Gastroesophageal sphincter (tissue), 4 donors: ENCODE measurements around the gene UBE2M. TPM values are rescaled to one million over a fixed set of nuclear protein-coding genes. Genes with fewer than 3 reads are reported as not detected.

Experiments used
- ATAC-seq: fragments of 150-250 bp; one replicate; pipeline ENCODE4 v1.9.1; 2016; ENCODE audit warnings: mild to moderate bottlenecking, moderate library complexity
- H3K27ac ChIP-seq, 4 donors: fragments of 200-600 bp; sonication (generic) in 3 of 4; 1 replicate in 3 of 4; 2 replicates in 1 of 4; pipeline ENCODE4 v1.5.1; 2016 to 2019
- H3K27me3 ChIP-seq: fragments of 200-600 bp; sonication (generic); one replicate; pipeline ENCODE4 v1.5.1; 2019
- H3K36me3 ChIP-seq, 2 donors: fragments of 200-600 bp; sonication (generic); one replicate each; pipeline ENCODE4 v1.5.1; 2019; ENCODE audit warnings: control low read depth in 1 of 2
- H3K4me1 ChIP-seq, 3 donors: fragments of 200-600 bp; sonication (generic); 1 replicate in 2 of 3; 2 replicates in 1 of 3; pipeline ENCODE4 v1.5.1; 2016 to 2019; ENCODE audit warnings: control low read depth in 2 of 3
- H3K4me3 ChIP-seq, 2 donors: fragments of 200-600 bp; sonication (generic); one replicate each; pipeline ENCODE4 v1.5.1; 2019; ENCODE audit warnings: mild to moderate bottlenecking in 1 of 2, moderate library complexity in 1 of 2
- H3K9me3 ChIP-seq, 3 donors: fragments of 200-600 bp; sonication (generic); one replicate each; pipeline ENCODE4 v1.5.1; 2017 to 2019; ENCODE audit warnings: control low read depth in 2 of 3
- CTCF ChIP-seq, 4 experiments: fragments of 200-600 bp in 2 of 4; fragments of 450-650 bp in 2 of 4; sonication (generic) in 1 of 4; IDR thresholded peaks; one replicate each; pipeline ENCODE4 v1.5.1; 2017 to 2019; ENCODE audit warnings: antibody characterized with exemption in 4 of 4, mild to moderate bottlenecking in 2 of 4, moderate library complexity in 2 of 4
- EP300 ChIP-seq: sonication (generic); formaldehyde crosslinking; IDR thresholded peaks from one replicate; pipeline ENCODE4 v1.6.1; 2017; ENCODE audit warnings: antibody characterized with exemption, mild to moderate bottlenecking
- POLR2A ChIP-seq, 2 donors: fragments of 450-650 bp; IDR thresholded peaks; one replicate each; pipeline ENCODE4 v1.6.1; 2017; ENCODE audit warnings: antibody characterized with exemption in 2 of 2, mild to moderate bottlenecking in 2 of 2, moderate library complexity in 1 of 2
- POLR2AphosphoS5 ChIP-seq: sonication (generic); formaldehyde crosslinking; IDR thresholded peaks from one replicate; pipeline ENCODE4 v1.6.1; 2017; ENCODE audit warnings: antibody characterized with exemption
- WGBS, 2 donors: methylation state at CpG; one replicate each; pipeline ENCODE4 v1.1.5; 2018; ENCODE audit warnings: low coverage in 1 of 2; 5-methylcytosine and 5-hydroxymethylcytosine counted together
- total RNA-seq, 4 donors: library from RNA; depleted of rRNA; stranded (reverse); fragments of >200 nt; gene quantifications; one replicate each; pipeline ENCODE4 v1.1.0, GENCODE V29; 2016

UBE2M gene
- total RNA-seq, 4 donors from 2014 or later = 28.1 to 43.6 (median 37.8) TPM

- peak; percentile 63 for TF ChIP-seq POLR2AphosphoS5
- TF ChIP-seq POLR2A (IDR thresholded peaks at IDR 0.05) = peak; percentile 18 to 26
- TF ChIP-seq CTCF (IDR thresholded peaks at IDR 0.05) = peak in 3 of 4 experiments; percentile 32 to 67 (median 54)
- no peak for TF ChIP-seq EP300
- Histone ChIP-seq H3K36me3 (peaks cover 0 to 34% of the 10 kb centered on the region in 2 donors), H3K4me3 (peak within 1 kb of the TSS; percentile 57 to 78), H3K27me3 (no peaks in the 10 kb centered on the region), H3K4me1 (peaks cover 0 to 51% (median 16%) of the 10 kb centered on the region in 3 donors), H3K27ac (peak within 1 kb of the TSS; percentile 87 to 99 (median 94)), H3K9me3 (no peaks in the 10 kb centered on the region)
- 0 to 1% methylated on average over 16 to 21 of the region's 75 CpGs for WGBS, 2 donors
- peak; percentile 86 for ATAC-seq
Measured at GRCh38 chr19:58572818-58573657, 14.6 kb upstream of the UBE2M start, which contains the start of gene MZF1. MZF1 (minus strand) TSS chr19:58573335; CDS start chr19:58571389, 1,946 bp downstream.

- TF ChIP-seq EP300 = no peak
- peak; percentile 51 for TF ChIP-seq POLR2AphosphoS5
- Histone ChIP-seq H3K9me3 (no peaks in the 10 kb centered on the region), H3K27me3 (no peaks in the 10 kb centered on the region), H3K36me3 (peaks cover 0 to 34% of the 10 kb centered on the region in 2 donors), H3K27ac (peak overlapping the region; percentile 87 to 99 (median 94)), H3K4me1 (peaks cover 0 to 43% (median 16%) of the 10 kb centered on the region in 3 donors), H3K4me3 (peak overlapping the region; percentile 57 to 78)
- WGBS, 2 donors = 46 to 65% methylated on average over 6 to 15 of the region's 24 CpGs
- ATAC-seq = no peak
Measured at GRCh38 chr19:58572026-58572817, 13.8 kb upstream of the UBE2M start.

- no peaks in the 10 kb centered on the region for H3K9me3 ChIP-seq
- no peak for ATAC-seq
- H3K36me3 ChIP-seq = peaks cover 0 to 40% of the 10 kb centered on the region in 2 donors
- TF ChIP-seq POLR2AphosphoS5 = no peak
- TF ChIP-seq EP300 = no peak
- no peak for TF ChIP-seq POLR2A (IDR thresholded peaks at IDR 0.05)
- H3K27me3 ChIP-seq = no peaks in the 10 kb centered on the region
- 92% methylated on average over 2 to 8 of the region's 8 CpGs for WGBS, 2 donors
- H3K4me1 ChIP-seq = peaks cover 0 to 36% (median 12%) of the 10 kb centered on the region in 3 donors
- no peak overlapping the region for H3K27ac ChIP-seq
- no peak overlapping the region for H3K4me3 ChIP-seq
Measured at GRCh38 chr19:58571575-58571947, 13.2 kb upstream of the UBE2M start.

- Histone ChIP-seq H3K4me3 (no peak overlapping the region), H3K36me3 (peaks cover 0 to 45% of the 10 kb centered on the region in 2 donors), H3K9me3 (no peaks in the 10 kb centered on the region), H3K27me3 (no peaks in the 10 kb centered on the region), H3K27ac (no peak overlapping the region), H3K4me1 (peaks cover 0 to 30% (median 12%) of the 10 kb centered on the region in 3 donors)
- TF ChIP-seq POLR2AphosphoS5 (no peak), EP300 (no peak), CTCF (IDR thresholded peaks at IDR 0.05) (no peak), POLR2A (IDR thresholded peaks at IDR 0.05) (no peak)
- 67 to 90% methylated on average over 1 to 2 of the region's 25 CpGs for WGBS, 2 donors
- ATAC-seq = no peak
Measured at GRCh38 chr19:58570770-58571574, 12.6 kb upstream of the UBE2M start.

GRCh38 chr19:58569943-58570670 is 11.7 kb upstream of the UBE2M start:
- peaks cover 0 to 45% of the 10 kb centered on the region in 2 donors for H3K36me3 ChIP-seq
- WGBS, 2 donors = 83% methylated on average over 1 of the region's 8 CpGs; no CpG with 5 or more reads in 1 of the 2 donors
- no peak overlapping the region for H3K4me3 ChIP-seq
- H3K4me1 ChIP-seq = peaks cover 0 to 28% (median 12%) of the 10 kb centered on the region in 3 donors
- no peak for ATAC-seq
- TF ChIP-seq POLR2A (IDR thresholded peaks at IDR 0.05) (no peak), CTCF (IDR thresholded peaks at IDR 0.05) (no peak), EP300 (no peak), POLR2AphosphoS5 (no peak)
- no peaks in the 10 kb centered on the region for H3K9me3 ChIP-seq
- no peaks in the 10 kb centered on the region for H3K27me3 ChIP-seq
- no peak overlapping the region for H3K27ac ChIP-seq
